ENCODE data around the gene OPRPN.

DNA sequence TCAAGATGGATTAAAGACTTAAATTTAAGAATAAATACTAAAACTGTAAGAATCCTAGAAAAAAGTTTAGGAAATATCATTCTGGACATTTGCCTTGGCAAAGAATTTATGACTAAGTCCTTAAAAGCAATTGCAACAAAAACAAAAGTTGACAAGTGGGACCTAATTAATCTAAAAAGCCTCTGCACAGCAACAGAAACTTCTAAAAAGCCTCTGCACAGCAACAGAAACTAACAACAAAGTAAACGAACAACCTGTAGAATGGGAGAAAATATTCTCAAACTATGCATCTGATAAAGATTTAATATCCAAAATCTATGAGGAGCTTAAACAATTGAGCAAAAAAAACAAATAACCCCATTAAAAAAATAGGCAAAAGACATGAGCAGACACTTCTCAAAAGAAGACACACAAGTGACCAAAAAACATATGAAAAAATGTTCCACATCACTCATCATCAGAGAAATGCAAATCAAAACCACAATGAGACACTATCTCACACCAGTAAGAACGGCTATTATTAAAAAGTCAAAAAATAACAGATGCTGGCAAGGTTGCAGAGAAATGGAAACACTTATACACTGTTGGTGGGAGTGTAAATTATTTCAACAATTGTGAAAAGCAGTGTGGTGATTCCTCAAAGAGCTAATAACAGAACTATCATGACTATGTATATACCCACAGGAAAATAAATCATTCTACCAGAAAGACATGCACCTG, 5.5 kb upstream of the OPRPN start:
- TF ChIP-seq, protein P1, sequence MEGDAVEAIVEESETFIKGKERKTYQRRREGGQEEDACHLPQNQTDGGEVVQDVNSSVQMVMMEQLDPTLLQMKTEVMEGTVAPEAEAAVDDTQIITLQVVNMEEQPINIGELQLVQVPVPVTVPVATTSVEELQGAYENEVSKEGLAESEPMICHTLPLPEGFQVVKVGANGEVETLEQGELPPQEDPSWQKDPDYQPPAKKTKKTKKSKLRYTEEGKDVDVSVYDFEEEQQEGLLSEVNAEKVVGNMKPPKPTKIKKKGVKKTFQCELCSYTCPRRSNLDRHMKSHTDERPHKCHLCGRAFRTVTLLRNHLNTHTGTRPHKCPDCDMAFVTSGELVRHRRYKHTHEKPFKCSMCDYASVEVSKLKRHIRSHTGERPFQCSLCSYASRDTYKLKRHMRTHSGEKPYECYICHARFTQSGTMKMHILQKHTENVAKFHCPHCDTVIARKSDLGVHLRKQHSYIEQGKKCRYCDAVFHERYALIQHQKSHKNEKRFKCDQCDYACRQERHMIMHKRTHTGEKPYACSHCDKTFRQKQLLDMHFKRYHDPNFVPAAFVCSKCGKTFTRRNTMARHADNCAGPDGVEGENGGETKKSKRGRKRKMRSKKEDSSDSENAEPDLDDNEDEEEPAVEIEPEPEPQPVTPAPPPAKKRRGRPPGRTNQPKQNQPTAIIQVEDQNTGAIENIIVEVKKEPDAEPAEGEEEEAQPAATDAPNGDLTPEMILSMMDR (IDR thresholded peaks at IDR 0.05), result no peak
- TF ChIP-seq EZH2 (IDR thresholded peaks at IDR 0.05) (no peak), EZH2phosphoT487 (IDR thresholded peaks at IDR 0.05) (no peak)
